IMR-90 (cell line): ENCODE measurements around the gene CARMIL1. TPM values are rescaled to one million over a fixed set of nuclear protein-coding genes. Genes with fewer than 3 reads are reported as not detected.

ENCODE experiments used
- ATAC-seq: fragments of 200-7000 bp; cut with Tn5 transposase; 2 replicates; pipeline ENCODE4 v1.9.1; 2020; ENCODE audit warnings: low read depth, mild to moderate bottlenecking, moderate library complexity
- BruUV-seq: library from RNA; stranded (reverse); fragments of 400-500 nt; replicated peaks from 2 replicates; lab custom pipeline; 2021; lab: Mats Ljungman, UMichigan
- CTCF ChIA-PET: fragments of 300-600 bp; formaldehyde crosslinking; extraction: SDS; loops from one replicate; lab custom pipeline; 2021; ENCODE audit warnings: antibody characterized with exemption; lab: Yijun Ruan, JAX
- POLR2A ChIA-PET: fragments of 300-600 bp; sonication (Branson Sonifier 250); formaldehyde crosslinking; loops from one replicate; lab custom pipeline; 2022; ENCODE audit warnings: antibody characterized with exemption; ENCODE audit not compliant: unreplicated experiment; lab: Charles Lee
- DNase-seq: peaks from one replicate; pipeline ENCODE4 v3.0.0; 2013
- H2AFZ ChIP-seq: replicated peaks from 2 replicates; pipeline ENCODE3; 2013; ENCODE audit warnings: low read length, mild to moderate bottlenecking; ENCODE audit not compliant: poor library complexity
- H2AK5ac ChIP-seq: 2 replicates; pipeline ENCODE4 v1.6.1; 2013; ENCODE audit warnings: low read depth, low read length, inconsistent platforms
- H2AK9ac ChIP-seq: replicated peaks from 2 replicates; pipeline ENCODE3; 2013; ENCODE audit warnings: mild to moderate bottlenecking, low read depth, low read length, moderate library complexity; ENCODE audit not compliant: poor library complexity
- H2BK120ac ChIP-seq: 2 replicates; pipeline ENCODE4 v1.6.1; 2013; ENCODE audit warnings: low read depth, low read length, inconsistent platforms
- H2BK15ac ChIP-seq: 3 replicates; pipeline ENCODE4 v1.6.1; 2013; ENCODE audit warnings: low read depth, low read length, inconsistent platforms
- H2BK20ac ChIP-seq: 2 replicates; pipeline ENCODE4 v1.6.1; 2013; ENCODE audit warnings: low read depth, mild to moderate bottlenecking, inconsistent platforms, low read length, moderate library complexity
- H2BK5ac ChIP-seq: 2 replicates; pipeline ENCODE4 v1.6.1; 2013; ENCODE audit warnings: mild to moderate bottlenecking, low read depth, low read length, inconsistent platforms; ENCODE audit not compliant: poor library complexity, severe bottlenecking
- H3K14ac ChIP-seq: replicated peaks from 2 replicates; pipeline ENCODE4 v1.6.1; 2013; ENCODE audit warnings: low read depth, low read length, inconsistent platforms
- H3K18ac ChIP-seq: 2 replicates; pipeline ENCODE4 v1.6.1; 2013; ENCODE audit warnings: low read depth, low read length, control low read depth
- H3K23ac ChIP-seq: 2 replicates; pipeline ENCODE4 v1.6.1; 2013; ENCODE audit warnings: low read depth, low read length, inconsistent platforms
- H3K27ac ChIP-seq: 2 replicates; pipeline ENCODE4 v1.5.1; 2013; ENCODE audit warnings: mild to moderate bottlenecking, control low read depth, low read length; ENCODE audit not compliant: insufficient read depth
- H3K27me3 ChIP-seq: 2 replicates; pipeline ENCODE4 v1.6.1; 2013; ENCODE audit warnings: low read length; ENCODE audit not compliant: control insufficient read depth, insufficient read depth
- H3K36me3 ChIP-seq: 2 replicates; pipeline ENCODE4 v1.6.1; 2013; ENCODE audit warnings: low read length, mixed read lengths; ENCODE audit not compliant: control insufficient read depth, insufficient read depth
- H3K4ac ChIP-seq: 2 replicates; pipeline ENCODE4 v1.6.1; 2013; ENCODE audit warnings: low read depth, low read length, inconsistent platforms
- H3K4me1 ChIP-seq: 2 replicates; pipeline ENCODE4 v1.6.1; 2013; ENCODE audit warnings: low read length, mixed read lengths; ENCODE audit not compliant: control insufficient read depth, insufficient read depth
- H3K4me2 ChIP-seq: 2 replicates; pipeline ENCODE4 v1.6.1; 2013; ENCODE audit warnings: low read depth, mild to moderate bottlenecking, control low read depth, low read length, moderate library complexity
- H3K4me3 ChIP-seq: 2 replicates; pipeline ENCODE4 v1.5.1; 2013; ENCODE audit warnings: low read depth, mild to moderate bottlenecking, control low read depth, low read length, moderate library complexity; ENCODE audit not compliant: insufficient read depth
- H3K56ac ChIP-seq: 2 replicates; pipeline ENCODE4 v1.6.1; 2013; ENCODE audit warnings: low read length, inconsistent platforms; ENCODE audit not compliant: insufficient read depth; ENCODE audit errors: extremely low read depth
- H3K79me1 ChIP-seq, 2 experiments: 2 replicates each; pipeline ENCODE4 v1.6.1; 2013; ENCODE audit warnings: low read length in 2 of 2, inconsistent platforms in 1 of 2, low read depth in 1 of 2
- H3K9ac ChIP-seq: 2 replicates; pipeline ENCODE4 v1.6.1; 2013; ENCODE audit warnings: low read depth, low read length, control low read depth
- H3K9me1 ChIP-seq: 2 replicates; pipeline ENCODE4 v1.6.1; 2013; ENCODE audit warnings: low read length, inconsistent platforms; ENCODE audit not compliant: insufficient read depth
- H3K9me3 ChIP-seq: 2 replicates; pipeline ENCODE4 v1.6.1; 2013; ENCODE audit warnings: low read length; ENCODE audit not compliant: control insufficient read depth, insufficient read depth
- H4K20me1 ChIP-seq: 2 replicates; pipeline ENCODE4 v1.6.1; 2013; ENCODE audit warnings: low read length, inconsistent platforms; ENCODE audit not compliant: insufficient read depth
- H4K5ac ChIP-seq: 2 replicates; pipeline ENCODE4 v1.6.1; 2013; ENCODE audit warnings: mild to moderate bottlenecking, low read depth, low read length, control low read depth
- H4K8ac ChIP-seq, 2 experiments: 2 replicates each; pipeline ENCODE4 v1.6.1; 2013; ENCODE audit warnings: low read depth in 2 of 2, low read length in 2 of 2, control low read depth in 1 of 2, inconsistent platforms in 1 of 2
- H4K91ac ChIP-seq: 2 replicates; pipeline ENCODE4 v1.6.1; 2013; ENCODE audit warnings: low read depth, low read length, inconsistent platforms; ENCODE audit not compliant: insufficient read depth
- CEBPB ChIP-seq: IDR thresholded peaks from 2 replicates; pipeline ENCODE4 v1.6.1; 2012; ENCODE audit warnings: low read depth, low read length, improper control_type of control experiment
- CHD1 ChIP-seq: IDR thresholded peaks from 2 replicates; pipeline ENCODE4 v1.6.1; 2012; ENCODE audit warnings: low read depth, low read length, improper control_type of control experiment
- ELK1 ChIP-seq: fragments of 150-350 bp; IDR thresholded peaks from 2 replicates; pipeline ENCODE4 v1.6.1; 2016; ENCODE audit warnings: low read depth, mild to moderate bottlenecking, low read length, moderate library complexity, borderline replicate concordance
- MAFK ChIP-seq: IDR thresholded peaks from 2 replicates; pipeline ENCODE4 v1.6.1; 2012; ENCODE audit warnings: low read depth, low read length, improper control_type of control experiment
- MAZ ChIP-seq: IDR thresholded peaks from 2 replicates; pipeline ENCODE4 v1.6.1; 2012; ENCODE audit warnings: low read depth, mild to moderate bottlenecking, low read length, improper control_type of control experiment, moderate library complexity, borderline replicate concordance
- MXI1 ChIP-seq: IDR thresholded peaks from 2 replicates; pipeline ENCODE4 v1.6.1; 2012; ENCODE audit warnings: low read depth, mild to moderate bottlenecking, low read length, moderate library complexity, borderline replicate concordance
- NFE2L2 ChIP-seq: fragments of 150-350 bp; IDR thresholded peaks from 2 replicates; pipeline ENCODE4 v1.6.1; 2016; ENCODE audit warnings: low read depth, mild to moderate bottlenecking, low read length
- RCOR1 ChIP-seq: IDR thresholded peaks from 2 replicates; pipeline ENCODE4 v1.6.1; 2012; ENCODE audit warnings: mild to moderate bottlenecking, low read length, improper control_type of control experiment; ENCODE audit not compliant: insufficient replicate concordance
- RFX5 ChIP-seq: IDR thresholded peaks from 2 replicates; pipeline ENCODE4 v1.8.0; 2012; ENCODE audit warnings: low read depth, mild to moderate bottlenecking, low read length, moderate library complexity
- SMC3 ChIP-seq: fragments of 150-350 bp; IDR thresholded peaks from 2 replicates; pipeline ENCODE4 v1.6.1; 2016; ENCODE audit warnings: low read depth, mild to moderate bottlenecking, antibody characterized with exemption, low read length, moderate library complexity
- USF2 ChIP-seq: fragments of 150-350 bp; IDR thresholded peaks from 2 replicates; pipeline ENCODE4 v1.6.1; 2017; ENCODE audit warnings: mild to moderate bottlenecking, antibody characterized with exemption, low read length, low read depth
- WGBS, 2 experiments: methylation state at CpG; one replicate each; pipeline versions ENCODE4 v1.1.5 to v1.1.7; 2013; ENCODE audit warnings: missing lambda C conversion rate in 2 of 2; ENCODE audit not compliant: insufficient read length in 1 of 2; ENCODE audit errors: extremely low coverage in 2 of 2; 5-methylcytosine and 5-hydroxymethylcytosine counted together
- dilution Hi-C: fragments of 300-500 bp; cut with HindIII; formaldehyde crosslinking; loops from one replicate; pipeline ENCODE4 v1.14.3; 2018; ENCODE audit warnings: low sequenced_read_pairs; ENCODE audit not compliant: unreplicated experiment
- in situ Hi-C: fragments of 300-500 bp; cut with MboI; formaldehyde crosslinking; loops from 3 replicates; pipeline ENCODE4 v1.14.3; 2019; ENCODE audit warnings: low sequenced_read_pairs, inconsistent platforms, mixed read lengths
- intact Hi-C: fragments of 100-400 bp; cut with micrococcal nuclease; formaldehyde crosslinking; loops from 2 replicates; pipeline ENCODE4 v1.10.0; 2022
- polyA plus RNA-seq, 3 experiments: library from polyadenylated mRNA; depleted of rRNA; stranded (reverse); fragments of >200 nt; gene quantifications; 2 replicates each; pipeline ENCODE4 v1.2.3, GENCODE V29; 2012; ENCODE audit warnings: low replicate concordance in 1 of 3
- total RNA-seq: library from RNA; depleted of rRNA; stranded (reverse); fragments of >200 nt; gene quantifications from 2 replicates; pipeline ENCODE4 v1.2.3, GENCODE V29; 2012
- TF ChIP-seq, protein P1 (sequence below): conservative IDR thresholded peaks from 2 replicates; pipeline ENCODE4 v1.5.1; 2012; ENCODE audit warnings: mild to moderate bottlenecking, low read depth, low read length, improper control_type of control experiment

CARMIL1 gene
- total and polyA plus RNA-seq, 2 of the 4 experiments (the other 2 are of a cell fraction): 1.3 to 2.9 TPM

- H3K9ac ChIP-seq: no peak overlapping the region
- no peak overlapping the region for H3K4me2 ChIP-seq
- intact Hi-C loops: no loop called here
- H2AK5ac ChIP-seq: no peak overlapping the region
- no peak overlapping the region for H2BK5ac ChIP-seq
- no peaks in the 10 kb centered on the region; a peak in 1 of 4 replicates for H3K79me1 ChIP-seq
- no peak overlapping the region for H3K18ac ChIP-seq
- H2BK15ac ChIP-seq: no peak overlapping the region
- POLR2A ChIA-PET: no interaction called here
- H4K20me1 ChIP-seq: no peaks in the 10 kb centered on the region
- H3K56ac ChIP-seq: no peak overlapping the region
- DNase-seq (no peak), ATAC-seq (peak; percentile 54)
- peaks cover 3% of the 10 kb centered on the region; the same call in 1 of the 2 replicates for H3K9me1 ChIP-seq
- TF ChIP-seq, protein P1, sequence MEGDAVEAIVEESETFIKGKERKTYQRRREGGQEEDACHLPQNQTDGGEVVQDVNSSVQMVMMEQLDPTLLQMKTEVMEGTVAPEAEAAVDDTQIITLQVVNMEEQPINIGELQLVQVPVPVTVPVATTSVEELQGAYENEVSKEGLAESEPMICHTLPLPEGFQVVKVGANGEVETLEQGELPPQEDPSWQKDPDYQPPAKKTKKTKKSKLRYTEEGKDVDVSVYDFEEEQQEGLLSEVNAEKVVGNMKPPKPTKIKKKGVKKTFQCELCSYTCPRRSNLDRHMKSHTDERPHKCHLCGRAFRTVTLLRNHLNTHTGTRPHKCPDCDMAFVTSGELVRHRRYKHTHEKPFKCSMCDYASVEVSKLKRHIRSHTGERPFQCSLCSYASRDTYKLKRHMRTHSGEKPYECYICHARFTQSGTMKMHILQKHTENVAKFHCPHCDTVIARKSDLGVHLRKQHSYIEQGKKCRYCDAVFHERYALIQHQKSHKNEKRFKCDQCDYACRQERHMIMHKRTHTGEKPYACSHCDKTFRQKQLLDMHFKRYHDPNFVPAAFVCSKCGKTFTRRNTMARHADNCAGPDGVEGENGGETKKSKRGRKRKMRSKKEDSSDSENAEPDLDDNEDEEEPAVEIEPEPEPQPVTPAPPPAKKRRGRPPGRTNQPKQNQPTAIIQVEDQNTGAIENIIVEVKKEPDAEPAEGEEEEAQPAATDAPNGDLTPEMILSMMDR: no peak
- no peak for TF ChIP-seq RFX5
- no peak for TF ChIP-seq MAFK
- TF ChIP-seq ELK1: no peak
- TF ChIP-seq SMC3: no peak
- no peak for TF ChIP-seq CHD1
- TF ChIP-seq MXI1: no peak
- no peak for TF ChIP-seq USF2
- TF ChIP-seq MAZ: no peak
- no peak for TF ChIP-seq CEBPB
- no peak for TF ChIP-seq RCOR1
- no peak for TF ChIP-seq NFE2L2
- no peak overlapping the region for H3K27ac ChIP-seq
- no peak overlapping the region for H2BK20ac ChIP-seq
- no peaks in the 10 kb centered on the region for H3K27me3 ChIP-seq
- H3K4me3 ChIP-seq: no peak overlapping the region
- BruUV-seq: no TSS peak
- no peak overlapping the region for H2AK9ac ChIP-seq
- no peaks in the 10 kb centered on the region for H3K36me3 ChIP-seq
- no peak overlapping the region for H3K4ac ChIP-seq
- CTCF ChIA-PET: interaction anchor here (0.8 kb wide), 1 partner anchor 9 kb away, joined by 3 read pairs; no protein-coding TSS in a partner anchor
- peaks cover 5% of the 10 kb centered on the region; the same call in 1 of the 2 replicates for H3K4me1 ChIP-seq
- dilution Hi-C loops: no loop called here
- in situ Hi-C loops: no loop called here
- H4K91ac ChIP-seq: no peak overlapping the region
- H4K8ac ChIP-seq: no peak overlapping the region
- 0 out of 2 replicates have a peak overlapping the region, but pooled peaks have one; percentile 1 for H3K14ac ChIP-seq
- H4K5ac ChIP-seq: no peak overlapping the region
- H3K9me3 ChIP-seq: no peaks in the 10 kb centered on the region
- no CpG with 5 or more reads among the region's 1 CpG for WGBS, 2 experiments
- H2AFZ ChIP-seq: no peak overlapping the region
- no peak overlapping the region for H3K23ac ChIP-seq
- H2BK120ac ChIP-seq: no peak overlapping the region
Observed at GRCh38 chr6:25320459-25320858, 41.3 kb downstream of the CARMIL1 start.
